A673 (cell line): ENCODE results near the gene PDE9A.

Experiments used
- EZH2 ChIP-seq: fragments of 200-600 bp; sonication (generic); IDR thresholded peaks from 2 replicates; pipeline ENCODE4 v1.6.1; 2017; ENCODE audit warnings: borderline replicate concordance, low read depth, mild to moderate bottlenecking, mixed read lengths, antibody characterized with exemption, low read length; ENCODE audit not compliant: poor library complexity, severe bottlenecking
- TF ChIP-seq, protein P1 (sequence below): fragments of 300-800, 200-600 bp; sonication (generic); conservative IDR thresholded peaks from 2 replicates; pipeline ENCODE4 v1.5.1; 2017; ENCODE audit warnings: low read depth, mild to moderate bottlenecking, antibody characterized with exemption, low read length, moderate library complexity, mixed read lengths

- TF ChIP-seq, protein P1, sequence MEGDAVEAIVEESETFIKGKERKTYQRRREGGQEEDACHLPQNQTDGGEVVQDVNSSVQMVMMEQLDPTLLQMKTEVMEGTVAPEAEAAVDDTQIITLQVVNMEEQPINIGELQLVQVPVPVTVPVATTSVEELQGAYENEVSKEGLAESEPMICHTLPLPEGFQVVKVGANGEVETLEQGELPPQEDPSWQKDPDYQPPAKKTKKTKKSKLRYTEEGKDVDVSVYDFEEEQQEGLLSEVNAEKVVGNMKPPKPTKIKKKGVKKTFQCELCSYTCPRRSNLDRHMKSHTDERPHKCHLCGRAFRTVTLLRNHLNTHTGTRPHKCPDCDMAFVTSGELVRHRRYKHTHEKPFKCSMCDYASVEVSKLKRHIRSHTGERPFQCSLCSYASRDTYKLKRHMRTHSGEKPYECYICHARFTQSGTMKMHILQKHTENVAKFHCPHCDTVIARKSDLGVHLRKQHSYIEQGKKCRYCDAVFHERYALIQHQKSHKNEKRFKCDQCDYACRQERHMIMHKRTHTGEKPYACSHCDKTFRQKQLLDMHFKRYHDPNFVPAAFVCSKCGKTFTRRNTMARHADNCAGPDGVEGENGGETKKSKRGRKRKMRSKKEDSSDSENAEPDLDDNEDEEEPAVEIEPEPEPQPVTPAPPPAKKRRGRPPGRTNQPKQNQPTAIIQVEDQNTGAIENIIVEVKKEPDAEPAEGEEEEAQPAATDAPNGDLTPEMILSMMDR, result no peak
- no peak for TF ChIP-seq EZH2
Observed at GRCh38 chr21:42785666-42786427, 132.4 kb downstream of the PDE9A start.
